ENCODE data around the gene TADA3.

TADA3 gene

DNA sequence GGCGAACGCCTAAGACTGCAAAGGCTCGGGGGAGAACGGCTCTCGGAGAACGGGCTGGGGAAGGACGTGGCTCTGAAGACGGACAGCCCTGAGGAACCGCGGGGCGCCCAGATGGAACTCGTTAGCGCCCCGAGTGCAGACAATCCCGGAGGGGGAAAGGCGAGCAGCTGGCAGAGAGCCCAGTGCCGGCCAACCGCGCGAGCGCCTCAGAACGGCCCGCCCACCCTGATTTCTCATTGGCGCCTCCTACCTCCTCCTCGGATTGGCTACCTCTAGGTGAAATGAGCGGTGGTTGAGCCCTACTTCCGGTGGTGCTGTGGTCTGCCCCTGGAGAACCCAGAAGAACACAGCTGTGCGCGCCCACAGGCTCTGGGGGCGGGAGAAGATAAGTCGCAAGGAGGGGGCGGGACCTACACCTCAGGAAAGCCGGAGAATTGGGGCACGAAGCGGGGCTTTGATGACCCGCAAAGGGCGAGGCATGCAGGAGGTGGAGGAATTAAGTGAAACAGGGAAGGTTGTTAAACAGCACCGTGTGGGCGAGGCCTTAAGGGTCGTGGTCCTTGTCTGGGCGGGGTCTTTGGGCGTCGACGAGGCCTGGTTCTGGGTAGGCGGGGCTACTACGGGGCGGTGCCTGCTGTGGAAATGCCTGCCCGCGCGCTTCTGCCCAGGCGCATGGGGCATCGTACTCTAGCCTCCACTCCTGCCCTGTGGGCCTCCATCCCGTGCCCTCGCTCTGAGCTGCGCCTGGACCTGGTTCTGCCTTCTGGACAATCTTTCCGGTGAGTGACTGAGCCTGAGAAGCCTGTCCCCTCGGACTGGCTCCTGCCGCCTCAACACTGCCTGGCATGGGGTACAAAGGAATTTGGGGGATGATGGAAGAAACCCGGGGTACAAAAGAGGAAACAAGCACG is 42.4 kb downstream of the TADA3 start, which contains the start of gene OGG1:
OGG1 (plus strand) TSS at position 308 of the 911 bp plus-strand sequence; CDS start at position 643, 335 bp downstream.
- DNase-seq (ENCODE audit: low read depth in 1 of 2, low spot score in 1 of 2): peak; percentile 98 to 100
- TF ChIP-seq, protein P1, sequence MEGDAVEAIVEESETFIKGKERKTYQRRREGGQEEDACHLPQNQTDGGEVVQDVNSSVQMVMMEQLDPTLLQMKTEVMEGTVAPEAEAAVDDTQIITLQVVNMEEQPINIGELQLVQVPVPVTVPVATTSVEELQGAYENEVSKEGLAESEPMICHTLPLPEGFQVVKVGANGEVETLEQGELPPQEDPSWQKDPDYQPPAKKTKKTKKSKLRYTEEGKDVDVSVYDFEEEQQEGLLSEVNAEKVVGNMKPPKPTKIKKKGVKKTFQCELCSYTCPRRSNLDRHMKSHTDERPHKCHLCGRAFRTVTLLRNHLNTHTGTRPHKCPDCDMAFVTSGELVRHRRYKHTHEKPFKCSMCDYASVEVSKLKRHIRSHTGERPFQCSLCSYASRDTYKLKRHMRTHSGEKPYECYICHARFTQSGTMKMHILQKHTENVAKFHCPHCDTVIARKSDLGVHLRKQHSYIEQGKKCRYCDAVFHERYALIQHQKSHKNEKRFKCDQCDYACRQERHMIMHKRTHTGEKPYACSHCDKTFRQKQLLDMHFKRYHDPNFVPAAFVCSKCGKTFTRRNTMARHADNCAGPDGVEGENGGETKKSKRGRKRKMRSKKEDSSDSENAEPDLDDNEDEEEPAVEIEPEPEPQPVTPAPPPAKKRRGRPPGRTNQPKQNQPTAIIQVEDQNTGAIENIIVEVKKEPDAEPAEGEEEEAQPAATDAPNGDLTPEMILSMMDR (IDR thresholded peaks at IDR 0.05; ENCODE audit: insufficient read depth, low read length): no peak
- no peak for TF ChIP-seq SPI1 (IDR thresholded peaks at IDR 0.05; ENCODE audit: borderline replicate concordance, low read depth)
- TF ChIP-seq GABPA (IDR thresholded peaks at IDR 0.05; ENCODE audit: low read depth): peak; percentile 71
- TF ChIP-seq, protein P2, sequence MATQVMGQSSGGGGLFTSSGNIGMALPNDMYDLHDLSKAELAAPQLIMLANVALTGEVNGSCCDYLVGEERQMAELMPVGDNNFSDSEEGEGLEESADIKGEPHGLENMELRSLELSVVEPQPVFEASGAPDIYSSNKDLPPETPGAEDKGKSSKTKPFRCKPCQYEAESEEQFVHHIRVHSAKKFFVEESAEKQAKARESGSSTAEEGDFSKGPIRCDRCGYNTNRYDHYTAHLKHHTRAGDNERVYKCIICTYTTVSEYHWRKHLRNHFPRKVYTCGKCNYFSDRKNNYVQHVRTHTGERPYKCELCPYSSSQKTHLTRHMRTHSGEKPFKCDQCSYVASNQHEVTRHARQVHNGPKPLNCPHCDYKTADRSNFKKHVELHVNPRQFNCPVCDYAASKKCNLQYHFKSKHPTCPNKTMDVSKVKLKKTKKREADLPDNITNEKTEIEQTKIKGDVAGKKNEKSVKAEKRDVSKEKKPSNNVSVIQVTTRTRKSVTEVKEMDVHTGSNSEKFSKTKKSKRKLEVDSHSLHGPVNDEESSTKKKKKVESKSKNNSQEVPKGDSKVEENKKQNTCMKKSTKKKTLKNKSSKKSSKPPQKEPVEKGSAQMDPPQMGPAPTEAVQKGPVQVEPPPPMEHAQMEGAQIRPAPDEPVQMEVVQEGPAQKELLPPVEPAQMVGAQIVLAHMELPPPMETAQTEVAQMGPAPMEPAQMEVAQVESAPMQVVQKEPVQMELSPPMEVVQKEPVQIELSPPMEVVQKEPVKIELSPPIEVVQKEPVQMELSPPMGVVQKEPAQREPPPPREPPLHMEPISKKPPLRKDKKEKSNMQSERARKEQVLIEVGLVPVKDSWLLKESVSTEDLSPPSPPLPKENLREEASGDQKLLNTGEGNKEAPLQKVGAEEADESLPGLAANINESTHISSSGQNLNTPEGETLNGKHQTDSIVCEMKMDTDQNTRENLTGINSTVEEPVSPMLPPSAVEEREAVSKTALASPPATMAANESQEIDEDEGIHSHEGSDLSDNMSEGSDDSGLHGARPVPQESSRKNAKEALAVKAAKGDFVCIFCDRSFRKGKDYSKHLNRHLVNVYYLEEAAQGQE (IDR thresholded peaks at IDR 0.05; ENCODE audit: insufficient replicate concordance, low read depth): peak; percentile 17
- TF ChIP-seq POLR2AphosphoS5 (IDR thresholded peaks at IDR 0.05; ENCODE audit: low read depth): peak; percentile 69
- peak within 1 kb of the TSS; percentile 62 for H3K4me3 ChIP-seq (replicated peaks; ENCODE audit: insufficient read depth, low read length)
- peak within 1 kb of the TSS; percentile 72 for H3K27ac ChIP-seq (replicated peaks)
- H3K27me3 ChIP-seq (ENCODE audit: insufficient read depth, poor library complexity, severe bottlenecking): no peaks in the 10 kb centered on the region

DNA sequence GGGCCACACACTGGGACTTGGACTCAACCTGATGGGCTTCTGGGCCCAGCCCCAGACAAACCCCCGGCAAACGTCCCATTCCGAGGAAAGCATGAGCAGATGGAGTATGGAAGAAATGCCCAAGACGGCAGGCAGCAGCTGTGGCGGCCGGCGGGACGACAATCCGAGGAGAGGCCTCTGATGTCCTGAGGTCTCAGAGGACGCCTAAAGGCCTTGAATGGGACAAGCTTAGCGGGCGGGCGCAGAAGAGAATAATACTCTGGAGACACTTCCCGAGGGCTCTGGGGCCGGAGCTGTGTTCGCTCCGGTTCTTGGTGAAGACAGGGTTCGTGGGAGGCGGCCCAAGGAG is 43.0 kb downstream of the TADA3 start:
- Histone ChIP-seq H3K27me3 (ENCODE audit: insufficient read depth, poor library complexity, severe bottlenecking) (no peaks in the 10 kb centered on the region), H3K27ac (replicated peaks) (peak overlapping the region; percentile 72), H3K4me3 (replicated peaks; ENCODE audit: insufficient read depth, low read length) (peak overlapping the region; percentile 40)
- no peak for DNase-seq (ENCODE audit: low read depth in 1 of 2, low spot score in 1 of 2)
- no peak for TF ChIP-seq SPI1 (IDR thresholded peaks at IDR 0.05; ENCODE audit: borderline replicate concordance, low read depth)
- TF ChIP-seq, protein P2 (IDR thresholded peaks at IDR 0.05; ENCODE audit: insufficient replicate concordance, low read depth): no peak
- TF ChIP-seq, protein P1 (IDR thresholded peaks at IDR 0.05; ENCODE audit: insufficient read depth, low read length): no peak
- no peak for TF ChIP-seq GABPA (IDR thresholded peaks at IDR 0.05; ENCODE audit: low read depth)
- TF ChIP-seq POLR2AphosphoS5 (IDR thresholded peaks at IDR 0.05; ENCODE audit: low read depth): no peak

DNA sequence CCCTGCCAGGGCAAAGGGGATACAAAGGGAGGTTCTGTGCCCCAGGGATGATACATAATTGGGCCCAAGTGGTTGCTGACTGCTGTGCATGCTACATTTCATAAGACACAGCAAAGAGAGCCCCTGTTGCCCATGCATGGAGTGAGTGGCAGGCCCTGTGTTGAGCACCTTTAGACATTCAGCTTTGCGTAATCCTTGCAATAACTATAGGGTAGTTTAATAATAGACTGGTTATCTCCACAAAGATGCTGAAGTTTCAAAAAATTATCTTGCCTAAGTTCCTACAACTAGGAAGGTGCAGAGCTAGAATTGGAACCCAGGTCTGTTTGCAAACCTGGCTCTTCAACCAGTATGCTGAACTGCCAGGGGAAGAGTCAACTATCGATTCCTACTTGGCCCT is 44.2 kb downstream of the TADA3 start:
- DNase-seq (ENCODE audit: low read depth in 1 of 2, low spot score in 1 of 2): no peak
- TF ChIP-seq, protein P1 (IDR thresholded peaks at IDR 0.05; ENCODE audit: insufficient read depth, low read length): no peak
- TF ChIP-seq GABPA (IDR thresholded peaks at IDR 0.05; ENCODE audit: low read depth) (no peak), POLR2AphosphoS5 (IDR thresholded peaks at IDR 0.05; ENCODE audit: low read depth) (no peak), SPI1 (IDR thresholded peaks at IDR 0.05; ENCODE audit: borderline replicate concordance, low read depth) (no peak)
- TF ChIP-seq, protein P2 (IDR thresholded peaks at IDR 0.05; ENCODE audit: insufficient replicate concordance, low read depth): no peak
- H3K27ac ChIP-seq (replicated peaks): no peak overlapping the region

More for the DNA sequence above, 44.2 kb downstream of the TADA3 start:
- no peak overlapping the region for H3K4me3 ChIP-seq (replicated peaks; ENCODE audit: insufficient read depth, low read length)
- H3K27me3 ChIP-seq (ENCODE audit: insufficient read depth, poor library complexity, severe bottlenecking): no peaks in the 10 kb centered on the region
